ENCODE results near the gene TPK1. TPM values are rescaled to one million over a fixed set of nuclear protein-coding genes. Genes with fewer than 3 reads are reported as not detected.

Gene TPK1
- total and polyA plus RNA-seq, 2 donors, result 6.7 to 7.4 TPM

DNA sequence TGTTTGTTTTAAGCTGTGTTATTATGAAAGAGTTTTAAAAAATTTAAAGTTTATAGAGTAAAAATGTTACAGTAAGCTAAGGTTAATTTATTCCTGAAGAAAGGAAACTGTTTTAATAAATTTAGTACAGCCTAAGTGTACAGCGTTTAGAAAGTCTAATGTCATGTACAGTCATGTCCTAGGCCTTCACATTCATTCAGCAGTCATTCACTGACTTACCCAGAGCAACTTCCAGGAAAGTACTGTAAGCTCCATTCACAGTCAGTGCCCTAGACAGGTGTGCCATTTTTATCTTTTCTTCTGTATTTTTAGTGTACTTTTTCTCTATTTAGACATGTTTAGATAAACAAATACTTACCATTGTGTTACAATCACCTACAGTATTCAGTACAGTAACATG lies 126.8 kb downstream of the TPK1 start:
- Histone ChIP-seq H3K9me3 (ENCODE audit: control insufficient read depth in 2 of 2, insufficient read depth in 1 of 2, low read length in 1 of 2) (no peaks in the 10 kb centered on the region), H3K36me3 (ENCODE audit: control insufficient read depth in 2 of 2, insufficient read depth in 2 of 2, low read length in 1 of 2) (no peaks in the 10 kb centered on the region), H3K27me3 (ENCODE audit: control insufficient read depth in 2 of 2, insufficient read depth in 1 of 2, low read length in 1 of 2) (no peaks in the 10 kb centered on the region), H3K4me1 (ENCODE audit: control insufficient read depth in 2 of 2, insufficient read depth in 2 of 2, low read length in 2 of 2) (no peaks in the 10 kb centered on the region), H3K27ac (ENCODE audit: low read depth in 1 of 2, low read length in 1 of 2) (no peak overlapping the region), H3K4me3 (ENCODE audit: low read length in 2 of 2) (no peak overlapping the region)
- no peak for DNase-seq (ENCODE audit: low read depth in 6 of 9, low spot score in 9 of 9)
- WGBS, result 94% methylated on average over 1 of the region's 1 CpG

DNA sequence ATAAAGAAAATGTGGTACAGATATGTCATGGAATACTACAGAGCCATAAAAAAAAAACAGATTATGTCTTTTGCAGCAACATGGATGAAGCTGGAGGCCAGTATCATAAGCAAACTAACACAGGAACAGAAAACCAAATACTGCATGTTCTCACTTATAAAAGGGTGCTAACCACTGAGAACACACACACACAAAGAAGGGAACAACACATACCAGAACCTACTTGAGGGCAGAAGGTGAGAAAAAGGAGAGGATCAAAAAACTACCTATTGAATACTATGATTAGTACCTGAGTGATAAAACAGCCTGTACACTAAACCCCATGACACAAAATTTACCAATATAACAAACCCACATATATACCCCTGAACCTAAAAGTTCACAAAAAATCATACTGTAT lies 144.6 kb downstream of the TPK1 start:
- DNase-seq (ENCODE audit: low read depth in 6 of 9, low spot score in 9 of 9), result no peak
- no peak overlapping the region for H3K4me3 ChIP-seq (ENCODE audit: low read length in 2 of 2)
- H3K36me3 ChIP-seq (ENCODE audit: control insufficient read depth in 2 of 2, insufficient read depth in 2 of 2, low read length in 1 of 2), result no peaks in the 10 kb centered on the region
- no peaks in the 10 kb centered on the region for H3K9me3 ChIP-seq (ENCODE audit: control insufficient read depth in 2 of 2, insufficient read depth in 1 of 2, low read length in 1 of 2)
- no peaks in the 10 kb centered on the region for H3K27me3 ChIP-seq (ENCODE audit: control insufficient read depth in 2 of 2, insufficient read depth in 1 of 2, low read length in 1 of 2)
- H3K27ac ChIP-seq (ENCODE audit: low read depth in 1 of 2, low read length in 1 of 2), result no peak overlapping the region
- no peaks in the 10 kb centered on the region for H3K4me1 ChIP-seq (ENCODE audit: control insufficient read depth in 2 of 2, insufficient read depth in 2 of 2, low read length in 2 of 2)

DNA sequence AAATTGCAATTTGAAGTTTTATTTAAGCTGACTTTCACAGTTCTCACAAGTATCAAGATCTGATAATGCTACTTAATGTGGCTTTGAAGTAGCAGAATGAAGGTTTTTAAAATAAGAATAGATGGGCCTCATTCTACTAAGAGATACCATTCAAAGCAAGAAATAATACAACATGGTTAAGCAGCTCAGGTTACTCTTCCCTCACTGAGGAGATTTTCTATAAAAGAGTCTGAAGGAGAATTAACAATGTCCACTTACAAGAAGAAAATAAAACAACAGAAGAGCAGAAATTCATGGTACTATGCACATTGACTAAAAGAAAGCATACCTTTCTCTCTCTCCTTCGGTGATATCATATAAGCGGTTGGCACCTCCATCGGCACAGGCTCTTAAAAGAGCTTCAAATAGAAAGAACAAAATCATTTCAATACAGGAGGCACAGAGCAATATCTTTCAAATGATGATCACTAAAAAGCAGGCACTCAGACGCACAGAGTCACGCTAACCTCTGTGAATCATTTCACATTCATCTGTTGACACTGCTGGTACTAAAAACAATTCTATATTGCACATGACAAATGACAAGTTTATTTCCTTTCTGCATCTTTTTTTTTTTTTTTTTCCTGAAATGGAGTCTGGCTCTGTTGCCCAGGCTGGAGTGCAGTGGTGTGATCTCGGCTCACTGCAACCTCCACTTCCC lies 153.1 kb downstream of the TPK1 start:
- no peak for DNase-seq (ENCODE audit: low read depth in 6 of 9, low spot score in 9 of 9)
- no peak overlapping the region for H3K27ac ChIP-seq (ENCODE audit: low read depth in 1 of 2, low read length in 1 of 2)
- WGBS, result 97% methylated on average over 6 of the region's 6 CpGs
- H3K27me3 ChIP-seq (ENCODE audit: control insufficient read depth in 2 of 2, insufficient read depth in 1 of 2, low read length in 1 of 2), result no peaks in the 10 kb centered on the region
- H3K36me3 ChIP-seq (ENCODE audit: control insufficient read depth in 2 of 2, insufficient read depth in 2 of 2, low read length in 1 of 2), result no peaks in the 10 kb centered on the region
- no peak overlapping the region for H3K4me3 ChIP-seq (ENCODE audit: low read length in 2 of 2)
- H3K4me1 ChIP-seq (ENCODE audit: control insufficient read depth in 2 of 2, insufficient read depth in 2 of 2, low read length in 2 of 2), result no peaks in the 10 kb centered on the region
- peaks cover 0 to 3% of the 10 kb centered on the region in 2 donors for H3K9me3 ChIP-seq (ENCODE audit: control insufficient read depth in 2 of 2, insufficient read depth in 1 of 2, low read length in 1 of 2)

DNA sequence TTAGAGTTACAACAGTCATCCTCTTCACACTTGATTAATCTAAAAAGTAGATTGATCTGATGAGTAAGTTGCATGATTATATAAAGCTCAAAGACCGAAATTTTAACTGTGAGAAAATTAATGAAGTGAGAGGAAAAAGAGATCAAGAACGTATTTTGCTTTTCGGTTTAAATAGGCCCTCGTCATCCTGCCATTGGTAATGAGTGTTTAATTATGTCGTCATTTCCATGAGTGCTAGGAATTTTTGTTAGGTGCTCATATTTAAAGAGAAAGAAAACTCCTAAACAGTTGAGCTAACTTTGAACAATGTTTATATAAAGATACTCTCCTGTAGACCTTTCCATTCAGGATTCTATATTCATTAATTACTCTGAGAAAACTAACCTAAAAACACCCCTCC lies 159.4 kb downstream of the TPK1 start:
- H3K27me3 ChIP-seq (ENCODE audit: control insufficient read depth in 2 of 2, insufficient read depth in 1 of 2, low read length in 1 of 2), result no peaks in the 10 kb centered on the region
- H3K27ac ChIP-seq (ENCODE audit: low read depth in 1 of 2, low read length in 1 of 2), result no peak overlapping the region
- DNase-seq (ENCODE audit: low read depth in 6 of 9, low spot score in 9 of 9), result no peak
- no peaks in the 10 kb centered on the region for H3K9me3 ChIP-seq (ENCODE audit: control insufficient read depth in 2 of 2, insufficient read depth in 1 of 2, low read length in 1 of 2)
- H3K4me1 ChIP-seq (ENCODE audit: control insufficient read depth in 2 of 2, insufficient read depth in 2 of 2, low read length in 2 of 2), result no peaks in the 10 kb centered on the region
- H3K4me3 ChIP-seq (ENCODE audit: low read length in 2 of 2), result no peak overlapping the region
- WGBS, result 95% methylated on average over 5 of the region's 5 CpGs
- no peaks in the 10 kb centered on the region for H3K36me3 ChIP-seq (ENCODE audit: control insufficient read depth in 2 of 2, insufficient read depth in 2 of 2, low read length in 1 of 2)

DNA sequence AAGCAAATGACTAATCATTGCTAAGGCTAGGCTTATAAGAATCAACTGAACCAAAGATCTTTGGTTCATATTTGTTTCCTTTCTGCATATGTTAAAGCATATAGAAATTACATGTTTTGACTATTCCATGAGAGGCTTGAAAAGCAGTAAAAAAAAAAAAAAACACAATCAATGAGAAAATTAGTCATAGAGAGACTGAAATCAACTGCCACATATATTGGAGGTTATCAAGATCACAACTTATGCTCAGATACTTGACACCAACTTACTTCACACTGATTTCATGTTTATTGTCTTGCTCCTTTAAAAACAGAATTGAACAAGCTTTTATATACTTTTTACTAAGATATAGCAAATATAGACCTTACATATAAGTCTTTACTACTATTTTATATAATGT lies 161.3 kb downstream of the TPK1 start:
- no peaks in the 10 kb centered on the region for H3K27me3 ChIP-seq (ENCODE audit: control insufficient read depth in 2 of 2, insufficient read depth in 1 of 2, low read length in 1 of 2)
- no peak overlapping the region for H3K4me3 ChIP-seq (ENCODE audit: low read length in 2 of 2)
- H3K4me1 ChIP-seq (ENCODE audit: control insufficient read depth in 2 of 2, insufficient read depth in 2 of 2, low read length in 2 of 2), result no peaks in the 10 kb centered on the region

DNA sequence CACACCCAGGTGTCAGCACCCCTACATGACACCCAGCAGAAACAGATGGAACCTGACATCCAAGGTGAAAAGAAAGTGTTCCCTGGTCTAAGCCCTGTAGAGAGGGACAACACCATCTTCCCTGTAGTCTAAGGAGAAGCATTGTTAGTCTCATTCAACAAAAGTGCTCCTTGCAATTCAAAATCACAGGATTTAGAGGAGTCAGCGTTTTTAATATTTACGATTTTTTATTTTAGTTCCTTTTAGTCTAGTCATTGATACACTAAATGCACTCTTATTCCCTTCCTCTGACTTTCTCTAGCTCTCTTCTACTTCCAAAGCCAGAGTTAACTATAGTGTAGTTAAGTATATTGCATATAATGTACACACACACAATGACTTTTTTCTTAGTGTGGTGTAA lies 163.0 kb downstream of the TPK1 start:
- 94% methylated on average over 2 of the region's 2 CpGs for WGBS
- Histone ChIP-seq H3K4me1 (ENCODE audit: control insufficient read depth in 2 of 2, insufficient read depth in 2 of 2, low read length in 2 of 2) (no peaks in the 10 kb centered on the region), H3K27ac (ENCODE audit: low read depth in 1 of 2, low read length in 1 of 2) (no peak overlapping the region), H3K4me3 (ENCODE audit: low read length in 2 of 2) (no peak overlapping the region), H3K9me3 (ENCODE audit: control insufficient read depth in 2 of 2, insufficient read depth in 1 of 2, low read length in 1 of 2) (no peaks in the 10 kb centered on the region), H3K36me3 (ENCODE audit: control insufficient read depth in 2 of 2, insufficient read depth in 2 of 2, low read length in 1 of 2) (no peaks in the 10 kb centered on the region), H3K27me3 (ENCODE audit: control insufficient read depth in 2 of 2, insufficient read depth in 1 of 2, low read length in 1 of 2) (no peaks in the 10 kb centered on the region)
- no peak for DNase-seq (ENCODE audit: low read depth in 6 of 9, low spot score in 9 of 9)

More for the DNA sequence above, 161.3 kb downstream of the TPK1 start:
- no peak for DNase-seq (ENCODE audit: low read depth in 6 of 9, low spot score in 9 of 9)
- Histone ChIP-seq H3K27ac (ENCODE audit: low read depth in 1 of 2, low read length in 1 of 2) (no peak overlapping the region), H3K36me3 (ENCODE audit: control insufficient read depth in 2 of 2, insufficient read depth in 2 of 2, low read length in 1 of 2) (no peaks in the 10 kb centered on the region), H3K9me3 (ENCODE audit: control insufficient read depth in 2 of 2, insufficient read depth in 1 of 2, low read length in 1 of 2) (no peaks in the 10 kb centered on the region)

DNA sequence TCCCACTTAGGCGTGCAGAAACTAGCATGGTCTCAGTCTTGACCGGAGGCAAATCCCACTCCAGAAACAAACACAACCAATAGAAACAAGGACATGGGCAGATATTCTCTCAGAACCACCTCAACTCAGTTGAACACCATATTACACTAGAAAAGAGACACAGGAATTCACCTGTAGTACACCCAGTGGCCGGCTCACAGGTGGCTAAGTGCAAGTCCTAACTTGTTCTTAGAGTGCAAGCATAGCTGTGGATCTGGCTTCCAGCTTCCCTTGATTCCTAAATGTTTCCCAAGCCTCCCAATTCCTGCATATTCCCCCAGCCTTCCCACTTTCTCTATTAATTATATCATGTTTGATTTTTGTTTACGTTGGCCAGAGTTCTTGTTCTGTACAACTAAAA lies 164.4 kb downstream of the TPK1 start:
- Histone ChIP-seq H3K36me3 (ENCODE audit: control insufficient read depth in 2 of 2, insufficient read depth in 2 of 2, low read length in 1 of 2) (no peaks in the 10 kb centered on the region), H3K27ac (ENCODE audit: low read depth in 1 of 2, low read length in 1 of 2) (no peak overlapping the region), H3K9me3 (ENCODE audit: control insufficient read depth in 2 of 2, insufficient read depth in 1 of 2, low read length in 1 of 2) (no peaks in the 10 kb centered on the region), H3K4me3 (ENCODE audit: low read length in 2 of 2) (no peak overlapping the region), H3K4me1 (ENCODE audit: control insufficient read depth in 2 of 2, insufficient read depth in 2 of 2, low read length in 2 of 2) (no peaks in the 10 kb centered on the region), H3K27me3 (ENCODE audit: control insufficient read depth in 2 of 2, insufficient read depth in 1 of 2, low read length in 1 of 2) (no peaks in the 10 kb centered on the region)
- no peak for DNase-seq (ENCODE audit: low read depth in 6 of 9, low spot score in 9 of 9)
- WGBS, result 93% methylated on average over 4 of the region's 4 CpGs

DNA sequence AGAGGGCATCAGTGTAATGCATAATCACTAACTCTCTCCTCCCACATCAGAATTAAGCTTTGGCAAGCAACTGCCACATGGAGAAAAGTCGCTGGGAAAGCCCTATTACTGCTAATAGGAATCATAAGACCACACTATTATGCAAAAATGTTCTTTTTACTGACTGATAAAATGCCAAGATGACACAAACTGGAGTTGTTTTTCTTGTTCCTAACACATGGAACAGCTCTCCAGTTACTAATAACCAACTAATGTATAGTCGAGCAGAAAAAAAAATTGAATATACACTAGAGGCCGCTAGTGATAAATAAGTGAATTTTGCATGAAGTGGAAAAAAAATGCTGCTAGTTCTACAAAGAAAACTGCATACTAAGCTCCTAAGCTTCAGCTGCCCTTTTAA lies 165.6 kb downstream of the TPK1 start:
- WGBS, result 35% methylated on average over 3 of the region's 3 CpGs
- no peaks in the 10 kb centered on the region for H3K4me1 ChIP-seq (ENCODE audit: control insufficient read depth in 2 of 2, insufficient read depth in 2 of 2, low read length in 2 of 2)
- H3K27me3 ChIP-seq (ENCODE audit: control insufficient read depth in 2 of 2, insufficient read depth in 1 of 2, low read length in 1 of 2), result no peaks in the 10 kb centered on the region
- DNase-seq (ENCODE audit: low read depth in 6 of 9, low spot score in 9 of 9), result no peak
- no peak overlapping the region for H3K27ac ChIP-seq (ENCODE audit: low read depth in 1 of 2, low read length in 1 of 2)
- H3K9me3 ChIP-seq (ENCODE audit: control insufficient read depth in 2 of 2, insufficient read depth in 1 of 2, low read length in 1 of 2), result no peaks in the 10 kb centered on the region
- H3K4me3 ChIP-seq (ENCODE audit: low read length in 2 of 2), result no peak overlapping the region
- H3K36me3 ChIP-seq (ENCODE audit: control insufficient read depth in 2 of 2, insufficient read depth in 2 of 2, low read length in 1 of 2), result no peaks in the 10 kb centered on the region

DNA sequence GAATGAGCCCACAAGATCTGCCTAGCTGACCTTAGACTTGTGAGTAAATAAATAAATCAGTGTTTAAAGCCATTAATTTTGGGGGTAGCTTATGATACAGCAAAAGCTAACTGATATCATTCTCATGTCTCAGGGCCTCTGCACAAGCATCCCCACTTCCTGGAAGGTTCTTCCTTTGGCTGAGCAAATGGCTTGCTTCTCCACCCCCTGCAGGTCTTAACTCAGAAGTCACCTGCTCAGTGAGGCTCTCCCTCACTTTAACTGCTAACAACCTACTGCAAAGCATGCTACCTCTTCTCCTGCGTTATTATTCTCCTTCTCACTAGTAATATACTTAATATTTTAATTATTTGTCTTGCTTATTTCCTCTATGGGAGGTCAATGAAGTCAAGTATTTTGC lies 167.3 kb downstream of the TPK1 start:
- no peak for DNase-seq (ENCODE audit: low read depth in 6 of 9, low spot score in 9 of 9)
- H3K27me3 ChIP-seq (ENCODE audit: control insufficient read depth in 2 of 2, insufficient read depth in 1 of 2, low read length in 1 of 2), result no peaks in the 10 kb centered on the region
- 90% methylated on average over 1 of the region's 1 CpG for WGBS

More for the DNA sequence above, 167.3 kb downstream of the TPK1 start:
- Histone ChIP-seq H3K9me3 (ENCODE audit: control insufficient read depth in 2 of 2, insufficient read depth in 1 of 2, low read length in 1 of 2) (no peaks in the 10 kb centered on the region), H3K27ac (ENCODE audit: low read depth in 1 of 2, low read length in 1 of 2) (no peak overlapping the region), H3K36me3 (ENCODE audit: control insufficient read depth in 2 of 2, insufficient read depth in 2 of 2, low read length in 1 of 2) (no peaks in the 10 kb centered on the region), H3K4me1 (ENCODE audit: control insufficient read depth in 2 of 2, insufficient read depth in 2 of 2, low read length in 2 of 2) (no peaks in the 10 kb centered on the region), H3K4me3 (ENCODE audit: low read length in 2 of 2) (no peak overlapping the region)

All from thymus (tissue), 11 donors.